K562 (cell line): ENCODE results near the gene NRF1. TPM values are rescaled to one million over a fixed set of nuclear protein-coding genes. Genes with fewer than 3 reads are reported as not detected.

Experiments used
- ATF7 ChIP-seq: fragments of 450-650 bp; IDR thresholded peaks from 2 replicates; pipeline ENCODE4 v1.7.1; 2014; ENCODE audit warnings: mild to moderate bottlenecking, moderate library complexity
- CHCHD3 ChIP-seq: fragments of 250-450 bp; sonication (Bioruptor Pico); IDR thresholded peaks from 2 replicates; pipeline ENCODE4 v2.1.2; 2022; ENCODE audit warnings: mild to moderate bottlenecking
- DNMT1 ChIP-seq: fragments of 450-650 bp; IDR thresholded peaks from 2 replicates; pipeline ENCODE4 v1.6.1; 2016; ENCODE audit warnings: antibody characterized with exemption, mild to moderate bottlenecking
- FOSL1 ChIP-seq: fragments of 200-800 bp; sonication (Bioruptor generic); conservative IDR thresholded peaks from 2 replicates; pipeline ENCODE4 v1.6.1; 2016; ENCODE audit warnings: missing genetic modification characterization, missing compliant biosample characterization
- FOXM1 ChIP-seq, 2 experiments: fragments of 450-650 bp in 1 of 2; sonication (generic) in 1 of 2; formaldehyde crosslinking in 1 of 2; IDR thresholded peaks; 2 replicates each; pipeline versions ENCODE4 v1.6.1 to v1.9.0; 2017 to 2022; ENCODE audit warnings: low read depth in 2 of 2, mild to moderate bottlenecking in 2 of 2, missing genetic modification reagents in 1 of 2, moderate library complexity in 1 of 2
- ILF3 ChIP-seq: fragments of 450-650 bp; IDR thresholded peaks from 2 replicates; pipeline ENCODE4 v1.6.1; 2018; ENCODE audit warnings: antibody characterized with exemption, mild to moderate bottlenecking, moderate library complexity, borderline replicate concordance
- KAT7 ChIP-seq: sonication (generic); formaldehyde crosslinking; IDR thresholded peaks from 2 replicates; pipeline ENCODE4 v1.8.0; 2022; ENCODE audit warnings: missing genetic modification reagents, mild to moderate bottlenecking, borderline replicate concordance
- KDM5B ChIP-seq: fragments of 200-600 bp; sonication (generic); IDR thresholded peaks from 2 replicates; pipeline ENCODE4 v1.6.1; 2012; ENCODE audit warnings: low read depth, mild to moderate bottlenecking, moderate library complexity, low read length, control low read depth, inconsistent platforms; ENCODE audit not compliant: insufficient replicate concordance
- NBN ChIP-seq: fragments of 450-650 bp; IDR thresholded peaks from 2 replicates; pipeline ENCODE4 v1.6.1; 2016; ENCODE audit warnings: low read depth, mild to moderate bottlenecking
- POLR2G ChIP-seq: fragments of 200-400 bp; formaldehyde crosslinking; IDR thresholded peaks from 2 replicates; pipeline ENCODE4 v1.6.1; 2017; ENCODE audit warnings: low read depth, mild to moderate bottlenecking, antibody characterized with exemption, low read length, moderate library complexity
- POLR2H ChIP-seq: IDR thresholded peaks from 2 replicates; pipeline ENCODE4 v1.6.1; 2016; ENCODE audit warnings: missing genetic modification characterization, low read depth, mild to moderate bottlenecking, control low read depth, missing compliant biosample characterization, moderate library complexity
- PTBP1 ChIP-seq: fragments of 200-400 bp; formaldehyde crosslinking; IDR thresholded peaks from 2 replicates; pipeline ENCODE4 v1.6.1; 2017; ENCODE audit warnings: low read depth, low read length
- RFX7 ChIP-seq: fragments of 250-450 bp; sonication (Bioruptor Pico); IDR thresholded peaks from 2 replicates; pipeline ENCODE4 v1.5.1; 2021; ENCODE audit warnings: mild to moderate bottlenecking
- SAFB ChIP-seq: fragments of 200-400 bp; formaldehyde crosslinking; IDR thresholded peaks from 2 replicates; pipeline ENCODE4 v1.6.1; 2017; ENCODE audit warnings: low read depth, low read length, borderline replicate concordance
- SMARCB1 ChIP-seq: IDR thresholded peaks from 2 replicates; pipeline ENCODE4 v1.6.1; 2011; ENCODE audit warnings: improper control_type of control experiment, low read depth; ENCODE audit not compliant: insufficient read length
- SRF ChIP-seq, 2 experiments: fragments of 250-450, 450-650 bp in 1 of 2; sonication (Bioruptor Pico) in 1 of 2; sonication (generic) in 1 of 2; formaldehyde crosslinking; IDR thresholded peaks; 2 replicates each; pipeline versions ENCODE4 v1.5.0 to v1.5.1; 2020 to 2022; ENCODE audit warnings: mild to moderate bottlenecking in 1 of 2, missing genetic modification reagents in 1 of 2
- STAT5A ChIP-seq: IDR thresholded peaks from 2 replicates; pipeline ENCODE4 v1.6.1; 2012; ENCODE audit warnings: low read length, inconsistent platforms, borderline replicate concordance
- ZNF217 ChIP-seq: sonication (generic); formaldehyde crosslinking; IDR thresholded peaks from 2 replicates; pipeline ENCODE4 v1.8.0; 2022; ENCODE audit warnings: mild to moderate bottlenecking, missing genetic modification reagents
- ZNF253 ChIP-seq: fragments of 250-450 bp; sonication (Bioruptor Pico); conservative IDR thresholded peaks from 2 replicates; pipeline ENCODE4 v1.6.1; 2021; ENCODE audit warnings: mild to moderate bottlenecking
- ZNF324 ChIP-seq: fragments of 250-450 bp; sonication (Bioruptor Pico); IDR thresholded peaks from 2 replicates; pipeline ENCODE4 v1.4.0; 2020; ENCODE audit warnings: mild to moderate bottlenecking
- ZNF717 ChIP-seq: fragments of 250-450 bp; sonication (Bioruptor Pico); IDR thresholded peaks from 2 replicates; pipeline ENCODE4 v1.5.0; 2021
- polyA plus RNA-seq, 8 experiments: library from polyadenylated mRNA; depleted of rRNA in 4 of 8; stranded (reverse) in 5 of 8; unstranded in 3 of 8; fragments of >200 nt; fragmentation: Nextera tagmentation in 2 of 8; fragmentation: Illumina TruSeq in 1 of 8; extraction: Ambion mirVana in 2 of 8; extraction: Trizol in 1 of 8; gene quantifications; 2 replicates each; pipeline versions ENCODE4 v1.2.1 to v1.2.3, GENCODE V29; 2011 to 2014; ENCODE audit warnings: inconsistent platforms in 1 of 8, missing spikeins in 1 of 8
- total RNA-seq, 7 experiments: library from RNA; depleted of rRNA in 6 of 7; stranded (reverse); fragments of >200 nt in 6 of 7; fragmentation: Illumina TruSeq in 2 of 7; extraction: Trizol in 2 of 7; gene quantifications; 2 replicates each; pipeline versions ENCODE4 v1.2.1 to v1.2.3, GENCODE V29; 2011 to 2021; ENCODE audit warnings: low replicate concordance in 1 of 7
- TF ChIP-seq, protein P1 (sequence below), 2 experiments: IDR thresholded peaks; 2 replicates each; pipeline ENCODE4 v1.6.1; 2012; ENCODE audit warnings: improper control_type of control experiment in 2 of 2, low read depth in 2 of 2, low read length in 2 of 2, borderline replicate concordance in 1 of 2
- TF ChIP-seq, protein P2 (sequence below): fragments of 250-450 bp; sonication (Bioruptor Pico); IDR thresholded peaks from 2 replicates; pipeline ENCODE4 v1.8.0; 2021; ENCODE audit warnings: mild to moderate bottlenecking, moderate library complexity
- TF ChIP-seq, protein P3 (sequence below): sonication (generic); IDR thresholded peaks from 2 replicates; pipeline ENCODE4 v1.6.1; 2016
- TF ChIP-seq, protein P4 (sequence below), 2 experiments: fragments of 450-650 bp in 1 of 2; sonication (generic) in 1 of 2; formaldehyde crosslinking; conservative IDR thresholded peaks; 2 replicates each; pipeline versions ENCODE4 v1.4.0 to v1.8.1; 2020 to 2022; ENCODE audit warnings: mild to moderate bottlenecking in 1 of 2, missing genetic modification reagents in 1 of 2

The NRF1 gene
- total and polyA plus RNA-seq, 9 of the 15 experiments (the other 6 are each of a cell fraction or from before 2014, with no cell fraction given): 8.6 to 28.8 (median 20.3) TPM

DNA sequence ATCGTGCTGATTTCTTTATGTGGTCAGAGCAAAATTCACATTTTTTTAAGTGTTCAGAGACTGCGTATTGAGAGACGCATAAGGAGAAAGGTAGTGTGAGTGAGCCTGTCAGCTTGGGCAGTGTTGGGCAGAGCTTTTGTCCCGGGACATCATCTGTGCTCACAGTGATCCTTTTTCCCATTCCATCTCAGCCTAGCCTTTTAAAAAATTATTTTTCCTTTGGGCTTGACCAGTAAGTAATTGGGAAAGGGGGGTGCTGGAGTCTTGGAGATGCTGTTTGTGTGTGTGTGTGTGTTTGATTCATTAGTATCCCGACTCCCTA is 1.5 kb downstream of the NRF1 start (continued):
- TF ChIP-seq ZNF253 (CRISPR knock-in tag) (no peak), POLR2G (no peak), KDM5B (no peak), DNMT1 (no peak), FOSL1 (no peak), ILF3 (no peak), CHCHD3 (CRISPR knock-in tag) (no peak), FOXM1 (IDR thresholded peaks at IDR 0.05; ENCODE audit: low read depth) (no peak), FOXM1 (CRISPR knock-in tag; IDR thresholded peaks at IDR 0.05; ENCODE audit: low read depth) (0 out of 2 replicates have a peak, but pooled peaks have one; percentile 16), PTBP1 (no peak), NBN (no peak), ATF7 (peak; percentile 1; the same call in 1 of the 2 replicates), KAT7 (0 out of 2 replicates have a peak, but pooled peaks have one; percentile 20), ZNF217 (no peak), ZNF717 (CRISPR knock-in tag) (no peak), RFX7 (CRISPR knock-in tag) (peak; percentile 27; the same call in 1 of the 2 replicates), ZNF324 (CRISPR knock-in tag) (no peak), SAFB (no peak), SMARCB1 (no peak), SRF (CRISPR knock-in tag; IDR thresholded peaks at IDR 0.05) (0 out of 4 replicates have a peak, but pooled peaks of 1 of the 2 experiments have one; percentile 7), STAT5A (no peak), POLR2H (no peak)
- TF ChIP-seq, protein P1, sequence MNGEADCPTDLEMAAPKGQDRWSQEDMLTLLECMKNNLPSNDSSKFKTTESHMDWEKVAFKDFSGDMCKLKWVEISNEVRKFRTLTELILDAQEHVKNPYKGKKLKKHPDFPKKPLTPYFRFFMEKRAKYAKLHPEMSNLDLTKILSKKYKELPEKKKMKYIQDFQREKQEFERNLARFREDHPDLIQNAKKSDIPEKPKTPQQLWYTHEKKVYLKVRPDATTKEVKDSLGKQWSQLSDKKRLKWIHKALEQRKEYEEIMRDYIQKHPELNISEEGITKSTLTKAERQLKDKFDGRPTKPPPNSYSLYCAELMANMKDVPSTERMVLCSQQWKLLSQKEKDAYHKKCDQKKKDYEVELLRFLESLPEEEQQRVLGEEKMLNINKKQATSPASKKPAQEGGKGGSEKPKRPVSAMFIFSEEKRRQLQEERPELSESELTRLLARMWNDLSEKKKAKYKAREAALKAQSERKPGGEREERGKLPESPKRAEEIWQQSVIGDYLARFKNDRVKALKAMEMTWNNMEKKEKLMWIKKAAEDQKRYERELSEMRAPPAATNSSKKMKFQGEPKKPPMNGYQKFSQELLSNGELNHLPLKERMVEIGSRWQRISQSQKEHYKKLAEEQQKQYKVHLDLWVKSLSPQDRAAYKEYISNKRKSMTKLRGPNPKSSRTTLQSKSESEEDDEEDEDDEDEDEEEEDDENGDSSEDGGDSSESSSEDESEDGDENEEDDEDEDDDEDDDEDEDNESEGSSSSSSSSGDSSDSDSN (IDR thresholded peaks at IDR 0.05; ENCODE audit: borderline replicate concordance in 1 of 2, low read depth in 2 of 2, low read length in 2 of 2): 0 out of 4 replicates have a peak, but pooled peaks of 1 of the 2 experiments have one; percentile 32
- TF ChIP-seq, protein P2, sequence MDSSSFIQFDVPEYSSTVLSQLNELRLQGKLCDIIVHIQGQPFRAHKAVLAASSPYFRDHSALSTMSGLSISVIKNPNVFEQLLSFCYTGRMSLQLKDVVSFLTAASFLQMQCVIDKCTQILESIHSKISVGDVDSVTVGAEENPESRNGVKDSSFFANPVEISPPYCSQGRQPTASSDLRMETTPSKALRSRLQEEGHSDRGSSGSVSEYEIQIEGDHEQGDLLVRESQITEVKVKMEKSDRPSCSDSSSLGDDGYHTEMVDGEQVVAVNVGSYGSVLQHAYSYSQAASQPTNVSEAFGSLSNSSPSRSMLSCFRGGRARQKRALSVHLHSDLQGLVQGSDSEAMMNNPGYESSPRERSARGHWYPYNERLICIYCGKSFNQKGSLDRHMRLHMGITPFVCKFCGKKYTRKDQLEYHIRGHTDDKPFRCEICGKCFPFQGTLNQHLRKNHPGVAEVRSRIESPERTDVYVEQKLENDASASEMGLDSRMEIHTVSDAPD (CRISPR knock-in tag): no peak
- TF ChIP-seq, protein P3, sequence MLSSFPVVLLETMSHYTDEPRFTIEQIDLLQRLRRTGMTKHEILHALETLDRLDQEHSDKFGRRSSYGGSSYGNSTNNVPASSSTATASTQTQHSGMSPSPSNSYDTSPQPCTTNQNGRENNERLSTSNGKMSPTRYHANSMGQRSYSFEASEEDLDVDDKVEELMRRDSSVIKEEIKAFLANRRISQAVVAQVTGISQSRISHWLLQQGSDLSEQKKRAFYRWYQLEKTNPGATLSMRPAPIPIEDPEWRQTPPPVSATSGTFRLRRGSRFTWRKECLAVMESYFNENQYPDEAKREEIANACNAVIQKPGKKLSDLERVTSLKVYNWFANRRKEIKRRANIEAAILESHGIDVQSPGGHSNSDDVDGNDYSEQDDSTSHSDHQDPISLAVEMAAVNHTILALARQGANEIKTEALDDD: no peak
- TF ChIP-seq, protein P4, sequence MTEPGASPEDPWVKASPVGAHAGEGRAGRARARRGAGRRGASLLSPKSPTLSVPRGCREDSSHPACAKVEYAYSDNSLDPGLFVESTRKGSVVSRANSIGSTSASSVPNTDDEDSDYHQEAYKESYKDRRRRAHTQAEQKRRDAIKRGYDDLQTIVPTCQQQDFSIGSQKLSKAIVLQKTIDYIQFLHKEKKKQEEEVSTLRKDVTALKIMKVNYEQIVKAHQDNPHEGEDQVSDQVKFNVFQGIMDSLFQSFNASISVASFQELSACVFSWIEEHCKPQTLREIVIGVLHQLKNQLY (CRISPR knock-in tag; conservative IDR thresholded peaks at IDR 0.05): no peak
